Fibroblast of villous mesenchyme (primary cell): ENCODE measurements around the gene CXCL12. TPM values are rescaled to one million over a fixed set of nuclear protein-coding genes. Genes with fewer than 3 reads are reported as not detected.

Experiments
- DNase-seq: peaks from one replicate; pipeline ENCODE4 v3.0.0-alpha.2; 2010; ENCODE audit warnings: low read depth
- H3K4me3 ChIP-seq: 2 replicates; pipeline ENCODE4 v1.5.1; 2011; ENCODE audit warnings: low read depth, mild to moderate bottlenecking, low read length
- total RNA-seq: library from RNA; depleted of rRNA; stranded (reverse); fragments of >200 nt; gene quantifications from 2 replicates; pipeline ENCODE4 v1.2.3, GENCODE V29; 2012
- TF ChIP-seq, protein P1 (sequence below): IDR thresholded peaks from 2 replicates; pipeline ENCODE4 v1.5.1; 2012; ENCODE audit warnings: low read depth, mild to moderate bottlenecking, low read length; ENCODE audit not compliant: insufficient read depth

CXCL12 gene
- total RNA-seq, 1 donor: 67.4 TPM

GRCh38 chr10:44340557-44340956 is 44.3 kb downstream of the CXCL12 start:
- TF ChIP-seq, protein P1, sequence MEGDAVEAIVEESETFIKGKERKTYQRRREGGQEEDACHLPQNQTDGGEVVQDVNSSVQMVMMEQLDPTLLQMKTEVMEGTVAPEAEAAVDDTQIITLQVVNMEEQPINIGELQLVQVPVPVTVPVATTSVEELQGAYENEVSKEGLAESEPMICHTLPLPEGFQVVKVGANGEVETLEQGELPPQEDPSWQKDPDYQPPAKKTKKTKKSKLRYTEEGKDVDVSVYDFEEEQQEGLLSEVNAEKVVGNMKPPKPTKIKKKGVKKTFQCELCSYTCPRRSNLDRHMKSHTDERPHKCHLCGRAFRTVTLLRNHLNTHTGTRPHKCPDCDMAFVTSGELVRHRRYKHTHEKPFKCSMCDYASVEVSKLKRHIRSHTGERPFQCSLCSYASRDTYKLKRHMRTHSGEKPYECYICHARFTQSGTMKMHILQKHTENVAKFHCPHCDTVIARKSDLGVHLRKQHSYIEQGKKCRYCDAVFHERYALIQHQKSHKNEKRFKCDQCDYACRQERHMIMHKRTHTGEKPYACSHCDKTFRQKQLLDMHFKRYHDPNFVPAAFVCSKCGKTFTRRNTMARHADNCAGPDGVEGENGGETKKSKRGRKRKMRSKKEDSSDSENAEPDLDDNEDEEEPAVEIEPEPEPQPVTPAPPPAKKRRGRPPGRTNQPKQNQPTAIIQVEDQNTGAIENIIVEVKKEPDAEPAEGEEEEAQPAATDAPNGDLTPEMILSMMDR: no peak
- DNase-seq: no peak
- no peak overlapping the region for H3K4me3 ChIP-seq

- TF ChIP-seq, protein P1: no peak
- no peak overlapping the region for H3K4me3 ChIP-seq
- no peak for DNase-seq
Measured at GRCh38 chr10:44339218-44339617, 45.7 kb downstream of the CXCL12 start.

DNA sequence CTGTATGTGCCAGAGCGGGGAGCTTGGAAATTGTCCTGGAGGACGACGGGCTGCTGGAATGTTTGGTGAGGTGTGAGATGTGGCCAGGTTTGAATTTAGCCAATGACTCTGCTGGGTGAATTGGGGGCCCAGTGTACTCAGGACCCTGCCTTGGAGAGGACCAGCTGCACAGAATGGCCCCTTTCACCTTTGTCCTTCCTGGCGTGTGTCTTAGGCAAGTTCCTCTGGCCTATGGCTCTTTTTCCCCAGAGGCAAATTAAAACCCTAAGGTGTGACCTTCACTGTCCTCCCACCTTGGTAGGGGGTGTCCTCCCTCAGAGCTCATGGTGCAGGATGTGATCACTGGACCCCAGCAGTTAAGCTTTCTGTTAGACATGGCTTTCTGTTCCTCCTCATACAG is 47.8 kb downstream of the CXCL12 start:
- no peak overlapping the region for H3K4me3 ChIP-seq
- DNase-seq: no peak
- TF ChIP-seq, protein P1: no peak

- DNase-seq: no peak
- TF ChIP-seq, protein P1: no peak
Measured at GRCh38 chr10:44335330-44336021, 49.4 kb downstream of the CXCL12 start.

GRCh38 chr10:44334621-44335184 is 50.2 kb downstream of the CXCL12 start:
- DNase-seq: peak; percentile 77
- TF ChIP-seq, protein P1: no peak
- no peak overlapping the region for H3K4me3 ChIP-seq

More at GRCh38 chr10:44335330-44336021, 49.4 kb downstream of the CXCL12 start:
- no peak overlapping the region for H3K4me3 ChIP-seq

DNA sequence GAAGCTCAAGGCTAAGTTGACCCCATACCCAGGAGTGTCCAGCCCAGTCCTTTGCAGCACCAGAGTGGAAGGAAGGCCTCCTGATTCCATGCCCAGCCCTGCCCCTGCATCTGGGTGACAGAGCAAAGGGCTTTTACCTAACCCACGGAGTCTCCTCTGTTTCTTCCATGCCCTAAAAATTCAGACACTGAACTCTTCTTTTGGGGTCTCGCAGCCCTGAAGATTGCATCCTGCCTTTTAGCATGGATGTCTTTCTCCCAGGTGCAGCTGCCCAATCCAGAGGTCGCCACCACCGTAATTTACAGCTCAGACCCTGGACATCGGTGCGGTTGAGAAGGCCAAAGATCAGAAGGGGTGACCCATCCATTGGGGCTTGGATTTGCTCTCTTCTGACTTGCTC is 50.8 kb downstream of the CXCL12 start:
- no peak overlapping the region for H3K4me3 ChIP-seq
- TF ChIP-seq, protein P1: no peak
- DNase-seq: no peak
